Astrocyte (in vitro differentiated cells and primary cell): ENCODE data around the gene LZTFL1. TPM values are rescaled to one million over a fixed set of nuclear protein-coding genes. Genes with fewer than 3 reads are reported as not detected.

Source experiments
- DNase-seq: peaks from one replicate; pipeline ENCODE4 v3.0.0-alpha.2; 2010; ENCODE audit warnings: low read depth
- FAIRE-seq: peaks from 2 replicates; lab custom pipeline; 2011; peaks lifted over from hg19 to GRCh38; lab: Jason Lieb, UNC
- H2AFZ ChIP-seq: 2 replicates; pipeline ENCODE4 v1.6.0; 2012; ENCODE audit warnings: low read depth, low read length, inconsistent platforms
- H3K27ac ChIP-seq: 2 replicates; pipeline ENCODE4 v1.5.1; 2011; ENCODE audit warnings: low read depth, low read length, inconsistent platforms
- H3K27me3 ChIP-seq: 2 replicates; pipeline ENCODE4 v1.6.0; 2011; ENCODE audit warnings: low read length, inconsistent platforms; ENCODE audit not compliant: insufficient read depth
- H3K36me3 ChIP-seq: 2 replicates; pipeline ENCODE4 v1.5.1; 2011; ENCODE audit warnings: low read length, inconsistent platforms; ENCODE audit not compliant: insufficient read depth
- H3K4me1 ChIP-seq: 2 replicates; pipeline ENCODE4 v1.5.1; 2011; ENCODE audit warnings: low read length, inconsistent platforms; ENCODE audit not compliant: insufficient read depth
- H3K4me2 ChIP-seq: 2 replicates; pipeline ENCODE4 v1.6.0; 2012; ENCODE audit warnings: low read length, inconsistent platforms
- H3K4me3 ChIP-seq: 2 replicates; pipeline ENCODE4 v1.5.1; 2011; ENCODE audit warnings: low read depth, mild to moderate bottlenecking, low read length, inconsistent platforms; ENCODE audit not compliant: insufficient read depth
- H3K79me2 ChIP-seq: 2 replicates; pipeline ENCODE4 v1.6.0; 2012; ENCODE audit warnings: mild to moderate bottlenecking, low read length, inconsistent platforms; ENCODE audit not compliant: insufficient read depth
- H3K9ac ChIP-seq: 2 replicates; pipeline ENCODE4 v1.6.0; 2012; ENCODE audit warnings: mild to moderate bottlenecking, low read length, inconsistent platforms
- H3K9me3 ChIP-seq: 2 replicates; pipeline ENCODE4 v1.5.1; 2012; ENCODE audit warnings: low read depth, mild to moderate bottlenecking, low read length, inconsistent platforms; ENCODE audit not compliant: insufficient read depth
- H4K20me1 ChIP-seq: 2 replicates; pipeline ENCODE4 v1.6.0; 2012; ENCODE audit warnings: low read length, inconsistent platforms; ENCODE audit not compliant: insufficient read depth
- H3K27ac Mint-ChIP-seq: one replicate; pipeline ENCODE4 v1.8.0; 2021; ENCODE audit warnings: mild to moderate bottlenecking, mixed read lengths; ENCODE audit not compliant: unreplicated experiment
- H3K27me3 Mint-ChIP-seq: one replicate; pipeline ENCODE4 v1.8.0; 2021; ENCODE audit warnings: low read depth, mixed read lengths; ENCODE audit not compliant: unreplicated experiment
- H3K36me3 Mint-ChIP-seq: one replicate; pipeline ENCODE4 v1.8.0; 2021; ENCODE audit warnings: low read depth, mixed read lengths; ENCODE audit not compliant: unreplicated experiment
- H3K4me1 Mint-ChIP-seq: one replicate; pipeline ENCODE4 v1.8.0; 2021; ENCODE audit warnings: low read depth, mixed read lengths; ENCODE audit not compliant: unreplicated experiment
- H3K4me3 Mint-ChIP-seq: one replicate; pipeline ENCODE4 v1.8.0; 2021; ENCODE audit warnings: mild to moderate bottlenecking, moderate library complexity, mixed read lengths; ENCODE audit not compliant: unreplicated experiment
- H3K9me3 Mint-ChIP-seq: one replicate; pipeline ENCODE4 v1.8.0; 2021; ENCODE audit warnings: mild to moderate bottlenecking, mixed read lengths; ENCODE audit not compliant: unreplicated experiment
- EZH2 ChIP-seq: IDR thresholded peaks from 2 replicates; pipeline ENCODE4 v1.6.1; 2012; ENCODE audit warnings: mild to moderate bottlenecking, low read length, inconsistent platforms; ENCODE audit not compliant: insufficient read depth
- total RNA-seq: library from RNA; stranded (reverse); gene quantifications from 2 replicates; pipeline ENCODE4 v1.2.1, GENCODE V29; 2021
- TF ChIP-seq, protein P1 (sequence below): IDR thresholded peaks from 2 replicates; pipeline ENCODE4 v1.5.1; 2011; ENCODE audit warnings: low read depth, mild to moderate bottlenecking, inconsistent platforms, low read length, moderate library complexity; ENCODE audit not compliant: insufficient read depth

The LZTFL1 gene
- total RNA-seq, 1 donor from 2014 or later = 20.6 TPM

- no peaks in the 10 kb centered on the region for H3K79me2 ChIP-seq
- no peaks in the 10 kb centered on the region for H4K20me1 ChIP-seq
- Mint-ChIP-seq H3K9me3 (peaks cover 4% of the 10 kb centered on the region), H3K4me1 (peaks cover 1% of the 10 kb centered on the region), H3K27me3 (peaks cover 69% of the 10 kb centered on the region), H3K4me3 (peak overlapping the region; percentile 70), H3K27ac (no peak overlapping the region), H3K36me3 (no peaks in the 10 kb centered on the region)
- DNase-seq = peak; percentile 2
- H3K4me2 ChIP-seq = peak overlapping the region; percentile 80
- H3K36me3 ChIP-seq = no peaks in the 10 kb centered on the region
- peaks cover 10% of the 10 kb centered on the region for H3K4me1 ChIP-seq
- no peak overlapping the region for H3K27ac ChIP-seq
- H3K9ac ChIP-seq = no peak overlapping the region
- FAIRE-seq = no peak
- no peak overlapping the region for H3K4me3 ChIP-seq
- no peak overlapping the region for H2AFZ ChIP-seq
- TF ChIP-seq, protein P1, sequence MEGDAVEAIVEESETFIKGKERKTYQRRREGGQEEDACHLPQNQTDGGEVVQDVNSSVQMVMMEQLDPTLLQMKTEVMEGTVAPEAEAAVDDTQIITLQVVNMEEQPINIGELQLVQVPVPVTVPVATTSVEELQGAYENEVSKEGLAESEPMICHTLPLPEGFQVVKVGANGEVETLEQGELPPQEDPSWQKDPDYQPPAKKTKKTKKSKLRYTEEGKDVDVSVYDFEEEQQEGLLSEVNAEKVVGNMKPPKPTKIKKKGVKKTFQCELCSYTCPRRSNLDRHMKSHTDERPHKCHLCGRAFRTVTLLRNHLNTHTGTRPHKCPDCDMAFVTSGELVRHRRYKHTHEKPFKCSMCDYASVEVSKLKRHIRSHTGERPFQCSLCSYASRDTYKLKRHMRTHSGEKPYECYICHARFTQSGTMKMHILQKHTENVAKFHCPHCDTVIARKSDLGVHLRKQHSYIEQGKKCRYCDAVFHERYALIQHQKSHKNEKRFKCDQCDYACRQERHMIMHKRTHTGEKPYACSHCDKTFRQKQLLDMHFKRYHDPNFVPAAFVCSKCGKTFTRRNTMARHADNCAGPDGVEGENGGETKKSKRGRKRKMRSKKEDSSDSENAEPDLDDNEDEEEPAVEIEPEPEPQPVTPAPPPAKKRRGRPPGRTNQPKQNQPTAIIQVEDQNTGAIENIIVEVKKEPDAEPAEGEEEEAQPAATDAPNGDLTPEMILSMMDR = no peak
- no peak for TF ChIP-seq EZH2
- H3K27me3 ChIP-seq = peaks cover 71% of the 10 kb centered on the region
- no peaks in the 10 kb centered on the region for H3K9me3 ChIP-seq
Observed at GRCh38 chr3:45795509-45795881, 46.4 kb downstream of the LZTFL1 start.

DNA sequence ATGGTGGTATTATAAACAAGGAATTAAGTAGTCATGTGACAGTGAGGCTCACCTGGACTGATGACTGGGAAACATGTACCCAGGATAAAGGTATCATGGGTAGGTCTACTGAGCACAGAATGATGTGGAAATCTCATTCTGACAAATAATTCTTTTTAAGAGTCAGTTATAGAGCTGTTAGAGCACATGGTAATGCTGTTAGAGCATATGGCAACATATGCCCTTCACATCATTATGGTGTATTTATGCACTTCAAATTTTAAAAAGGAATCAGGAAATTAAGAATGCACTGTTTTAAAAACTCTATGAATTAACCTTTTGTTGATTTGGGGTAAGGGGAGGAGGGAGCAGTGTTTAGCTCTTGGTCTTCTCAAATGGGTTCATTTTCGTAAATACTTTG is 47.3 kb downstream of the LZTFL1 start:
- H3K27me3 Mint-ChIP-seq = peaks cover 65% of the 10 kb centered on the region
- Histone ChIP-seq H3K4me2 (no peak overlapping the region), H3K36me3 (no peaks in the 10 kb centered on the region), H3K27me3 (peaks cover 73% of the 10 kb centered on the region), H3K27ac (no peak overlapping the region), H3K9me3 (no peaks in the 10 kb centered on the region), H3K9ac (no peak overlapping the region), H3K79me2 (no peaks in the 10 kb centered on the region), H4K20me1 (no peaks in the 10 kb centered on the region), H3K4me1 (peaks cover 10% of the 10 kb centered on the region), H3K4me3 (no peak overlapping the region), H2AFZ (no peak overlapping the region)
- peaks cover 1% of the 10 kb centered on the region for H3K4me1 Mint-ChIP-seq
- no peak for TF ChIP-seq EZH2
- TF ChIP-seq, protein P1 = no peak
- H3K4me3 Mint-ChIP-seq = no peak overlapping the region
- H3K27ac Mint-ChIP-seq = no peak overlapping the region
- no peaks in the 10 kb centered on the region for H3K36me3 Mint-ChIP-seq
- FAIRE-seq (no peak), DNase-seq (no peak)
- H3K9me3 Mint-ChIP-seq = peaks cover 9% of the 10 kb centered on the region

- peaks cover 70% of the 10 kb centered on the region for H3K27me3 ChIP-seq
- Mint-ChIP-seq H3K27ac (no peak overlapping the region), H3K9me3 (peaks cover 9% of the 10 kb centered on the region)
Observed at GRCh38 chr3:45794177-45794560, 47.8 kb downstream of the LZTFL1 start.

More at GRCh38 chr3:45794177-45794560, 47.8 kb downstream of the LZTFL1 start:
- Histone ChIP-seq H3K36me3 (no peaks in the 10 kb centered on the region), H3K79me2 (no peaks in the 10 kb centered on the region), H3K4me1 (peaks cover 10% of the 10 kb centered on the region), H3K4me2 (no peak overlapping the region), H3K27ac (no peak overlapping the region), H3K4me3 (no peak overlapping the region), H2AFZ (no peak overlapping the region), H3K9me3 (no peaks in the 10 kb centered on the region), H4K20me1 (no peaks in the 10 kb centered on the region), H3K9ac (no peak overlapping the region)
- Mint-ChIP-seq H3K4me1 (peaks cover 1% of the 10 kb centered on the region), H3K27me3 (peaks cover 60% of the 10 kb centered on the region), H3K36me3 (no peaks in the 10 kb centered on the region), H3K4me3 (no peak overlapping the region)
- DNase-seq (no peak), FAIRE-seq (no peak)
- TF ChIP-seq EZH2 = no peak
- TF ChIP-seq, protein P1 = no peak
